ENCODE results near the gene RBM23. TPM values are rescaled to one million over a fixed set of nuclear protein-coding genes. Genes with fewer than 3 reads are reported as not detected.

RBM23 gene
- total and polyA plus RNA-seq, 2 of the 8 experiments (the other 6 are each of a cell fraction or from before 2014, with no cell fraction given) = 41.2 to 43.3 TPM

DNA sequence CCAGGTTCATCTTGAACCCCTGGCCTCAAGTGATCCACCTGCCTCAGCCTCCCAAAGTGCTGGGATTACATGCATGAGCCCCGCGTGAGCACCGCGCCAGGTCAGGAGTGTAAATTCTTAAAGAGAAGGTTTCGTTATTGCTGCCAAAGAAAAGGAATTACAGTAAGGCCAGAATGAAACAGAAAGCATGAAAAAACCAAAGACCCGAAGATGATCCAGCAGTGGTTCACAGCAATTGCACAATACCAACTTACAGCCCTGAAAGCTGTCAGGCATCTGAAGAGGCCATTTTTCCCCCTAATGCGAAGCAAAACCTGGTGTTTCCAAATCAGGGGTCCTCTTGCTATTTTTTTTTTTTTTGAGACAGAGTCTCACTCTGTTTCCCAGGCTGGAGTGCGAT is 10.3 kb downstream of the RBM23 start:
- Histone ChIP-seq H3K9me3 (ENCODE audit: insufficient read depth in 2 of 2, low read depth in 1 of 2, low read length in 1 of 2) (no peaks in the 10 kb centered on the region), H2BK15ac (ENCODE audit: low read length) (no peak overlapping the region), H4K8ac (ENCODE audit: extremely low read depth, insufficient read depth, low read length) (no peak overlapping the region), H3K14ac (ENCODE audit: insufficient read length) (no peak overlapping the region), H3K79me2 (ENCODE audit: control insufficient read depth in 1 of 2, insufficient read depth in 2 of 2, low read length in 2 of 2) (peaks cover 2 to 12% of the 10 kb centered on the region in 2 experiments; a peak in 2 of 4 replicates), H2AFZ (ENCODE audit: low read length) (no peak overlapping the region), H3K18ac (ENCODE audit: extremely low read depth, low read length) (no peak overlapping the region), H3K4me2 (ENCODE audit: insufficient read depth in 1 of 2, low read depth in 2 of 2, low read length in 2 of 2) (no peak overlapping the region), H4K5ac (ENCODE audit: insufficient read length, low read depth, low read length) (no peak overlapping the region), H3K56ac (replicated peaks; ENCODE audit: insufficient read length, low read depth, low read length) (no peak overlapping the region), H3K9ac (replicated peaks in 1 of 4; ENCODE audit: extremely low read depth in 1 of 4, low read depth in 3 of 4, low read length in 3 of 4) (no peak overlapping the region), H3K4me3 (ENCODE audit: extremely low read depth in 1 of 4, insufficient read depth in 2 of 4, low read depth in 3 of 4, low read length in 4 of 4) (no peak overlapping the region), H2AK5ac (ENCODE audit: low read depth, low read length) (no peak overlapping the region), H3K23ac (ENCODE audit: insufficient read length) (no peak overlapping the region), H2BK120ac (replicated peaks; ENCODE audit: low read depth, low read length) (no peak overlapping the region), H4K20me1 (replicated peaks in 1 of 2; ENCODE audit: control insufficient read depth in 1 of 2, insufficient read depth in 2 of 2, low read length in 2 of 2) (peaks cover 0 to 5% of the 10 kb centered on the region in 2 experiments), H2BK5ac (ENCODE audit: low read depth, low read length) (no peak overlapping the region), H2BK20ac (ENCODE audit: low read length) (no peak overlapping the region), H3K4ac (replicated peaks; ENCODE audit: insufficient read length, low read depth, low read length) (no peak overlapping the region), H3K27me3 (replicated peaks in 1 of 4; ENCODE audit: control insufficient read depth in 3 of 4, extremely low read depth in 1 of 4, insufficient read depth in 3 of 4, low read length in 3 of 4) (no peaks in the 10 kb centered on the region), H2BK12ac (ENCODE audit: low read depth, low read length) (no peak overlapping the region), H3K79me1 (ENCODE audit: low read depth, low read length) (no peaks in the 10 kb centered on the region; the same call in 1 of the 2 replicates), H3K27ac (ENCODE audit: low read depth, low read length) (no peak overlapping the region), H3K36me3 (ENCODE audit: control insufficient read depth in 2 of 4, insufficient read depth in 4 of 4, low read length in 3 of 4) (peaks cover 18 to 52% (median 33%) of the 10 kb centered on the region in 4 experiments), H3K23me2 (ENCODE audit: low read depth, low read length) (no peaks in the 10 kb centered on the region), H3K4me1 (replicated peaks in 1 of 4; ENCODE audit: control insufficient read depth in 3 of 4, insufficient read depth in 4 of 4, low read length in 3 of 4) (no peaks in the 10 kb centered on the region), H4K91ac (replicated peaks; ENCODE audit: insufficient read length, low read length) (no peak overlapping the region)
- FAIRE-seq (no peak), DNase-seq (ENCODE audit: low read depth in 1 of 2, low spot score in 2 of 2) (no peak)
- 93% methylated on average over 8 of the region's 8 CpGs; no CpG with 5 or more reads in 1 of the 2 experiments for WGBS, 2 experiments (ENCODE audit: extremely low coverage in 1 of 2, insufficient coverage in 1 of 2, insufficient read length in 1 of 2, insufficient replicate concordance in 2 of 2, low coverage in 1 of 2, low lambda C conversion rate in 2 of 2, missing lambda C conversion rate in 1 of 2)
- ChIA-PET CTCF (ENCODE audit: partially characterized antibody) (interaction anchor here (0.9 kb wide), 1 partner anchor 64 kb away, joined by 4 read pairs; no protein-coding TSS in a partner anchor), POLR2A (ENCODE audit: partially characterized antibody) (interaction anchor here (1.3 kb wide), 1 partner anchor 10 kb away, joined by 8 read pairs; the partner anchor contains the start of gene RBM23)
- TF ChIP-seq CBX8 (IDR thresholded peaks at IDR 0.05; ENCODE audit: borderline replicate concordance, low read depth, low read length) (no peak), SAP30 (IDR thresholded peaks at IDR 0.05; ENCODE audit: insufficient read depth, insufficient replicate concordance, low read length) (no peak), KDM1A (IDR thresholded peaks at IDR 0.05; ENCODE audit: borderline replicate concordance, low read length) (no peak), SP2 (IDR thresholded peaks at IDR 0.05; ENCODE audit: low read length) (no peak), POLR2AphosphoS5 (IDR thresholded peaks at IDR 0.05; ENCODE audit: low read depth, low read length) (no peak), JUND (IDR thresholded peaks at IDR 0.05; ENCODE audit: low read length) (no peak), RXRA (IDR thresholded peaks at IDR 0.05; ENCODE audit: insufficient read depth, low read depth, low read length) (no peak), GTF2F1 (IDR thresholded peaks at IDR 0.05; ENCODE audit: borderline replicate concordance, low read depth, low read length) (no peak), RNF2 (IDR thresholded peaks at IDR 0.05; ENCODE audit: borderline replicate concordance, low read depth, low read length, missing control alignments, poor library complexity, severe bottlenecking) (no peak), EP300 (IDR thresholded peaks at IDR 0.05; ENCODE audit: borderline replicate concordance in 1 of 2, low read depth in 2 of 2, low read length in 2 of 2) (no peak), EGR1 (IDR thresholded peaks at IDR 0.05; ENCODE audit: borderline replicate concordance, low read depth, low read length) (no peak), YY1 (IDR thresholded peaks at IDR 0.05; ENCODE audit: low read depth, low read length) (no peak)
- TF ChIP-seq, protein P1, sequence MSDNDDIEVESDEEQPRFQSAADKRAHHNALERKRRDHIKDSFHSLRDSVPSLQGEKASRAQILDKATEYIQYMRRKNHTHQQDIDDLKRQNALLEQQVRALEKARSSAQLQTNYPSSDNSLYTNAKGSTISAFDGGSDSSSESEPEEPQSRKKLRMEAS (IDR thresholded peaks at IDR 0.05) = no peak
